Measurements from ENCODE around the gene EFCC1.

The EFCC1 gene

DNA sequence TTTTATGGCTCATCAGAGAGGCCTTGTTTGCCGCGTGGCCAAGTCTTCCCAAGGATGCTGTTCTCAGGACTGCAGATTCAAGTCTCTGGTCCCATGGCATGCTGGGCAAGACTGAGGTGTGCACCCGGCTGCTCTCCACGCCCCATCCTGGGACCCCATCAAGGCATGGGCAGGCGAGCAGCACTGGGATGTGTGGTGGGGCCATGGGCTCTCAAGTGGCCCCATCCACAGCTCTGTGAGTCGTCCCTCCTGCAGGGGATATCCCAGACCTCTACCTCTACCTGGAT lies 46.4 kb downstream of the EFCC1 start:
- TF ChIP-seq CTCF (IDR thresholded peaks at IDR 0.05; ENCODE audit: low read depth, low read length, missing control alignments) = no peak

GRCh38 chr3:129050556-129051295 lies 49.6 kb downstream of the EFCC1 start:
- no peak for TF ChIP-seq CTCF (IDR thresholded peaks at IDR 0.05; ENCODE audit: low read depth, low read length, missing control alignments)
- in situ Hi-C loops (cut with HindIII; ENCODE audit: low sequenced_read_pairs) = no loop called here
- no peak for DNase-seq (ENCODE audit: low read depth)
- H3K4me3 ChIP-seq (ENCODE audit: low read depth, low read length) = no peak overlapping the region

More for the DNA sequence above, 46.4 kb downstream of the EFCC1 start:
- no peak overlapping the region for H3K4me3 ChIP-seq (ENCODE audit: low read depth, low read length)
- DNase-seq (ENCODE audit: low read depth) = no peak
- in situ Hi-C loops (cut with HindIII; ENCODE audit: low sequenced_read_pairs) = no loop called here

- in situ Hi-C loops (cut with HindIII; ENCODE audit: low sequenced_read_pairs) = no loop called here
- no peak overlapping the region for H3K4me3 ChIP-seq (ENCODE audit: low read depth, low read length)
- TF ChIP-seq CTCF (IDR thresholded peaks at IDR 0.05; ENCODE audit: low read depth, low read length, missing control alignments) = no peak
- no peak for DNase-seq (ENCODE audit: low read depth)
Measured at GRCh38 chr3:129051871-129052340, 50.8 kb downstream of the EFCC1 start.

DNA sequence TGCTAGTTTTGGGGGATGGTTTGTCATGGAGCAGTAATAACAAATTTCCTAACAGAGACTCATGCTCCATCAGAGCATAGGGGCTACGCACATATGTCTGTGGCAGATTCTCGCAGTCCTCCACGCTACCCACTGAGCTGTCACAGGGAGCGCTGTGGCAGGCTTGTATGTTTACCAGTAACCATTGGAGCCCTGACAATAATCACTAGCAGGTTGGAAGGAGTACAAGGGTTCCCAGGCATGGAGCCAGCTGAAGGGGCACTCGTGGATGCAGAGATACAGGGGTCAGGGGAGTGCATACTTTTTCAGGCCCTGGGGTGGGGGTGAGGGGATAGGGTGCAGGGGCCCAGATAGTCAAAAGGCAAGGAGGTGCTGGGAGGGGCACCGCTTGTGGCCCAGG lies 51.6 kb downstream of the EFCC1 start:
- no peak for TF ChIP-seq CTCF (IDR thresholded peaks at IDR 0.05; ENCODE audit: low read depth, low read length, missing control alignments)
- in situ Hi-C loops (cut with HindIII; ENCODE audit: low sequenced_read_pairs) = no loop called here
- no peak overlapping the region for H3K4me3 ChIP-seq (ENCODE audit: low read depth, low read length)
- DNase-seq (ENCODE audit: low read depth) = no peak

- in situ Hi-C loops (cut with HindIII; ENCODE audit: low sequenced_read_pairs) = no loop called here
- TF ChIP-seq CTCF (IDR thresholded peaks at IDR 0.05; ENCODE audit: low read depth, low read length, missing control alignments) = no peak
- no peak for DNase-seq (ENCODE audit: low read depth)
- H3K4me3 ChIP-seq (ENCODE audit: low read depth, low read length) = no peak overlapping the region
Measured at GRCh38 chr3:129054605-129055104, 53.6 kb downstream of the EFCC1 start.

DNA sequence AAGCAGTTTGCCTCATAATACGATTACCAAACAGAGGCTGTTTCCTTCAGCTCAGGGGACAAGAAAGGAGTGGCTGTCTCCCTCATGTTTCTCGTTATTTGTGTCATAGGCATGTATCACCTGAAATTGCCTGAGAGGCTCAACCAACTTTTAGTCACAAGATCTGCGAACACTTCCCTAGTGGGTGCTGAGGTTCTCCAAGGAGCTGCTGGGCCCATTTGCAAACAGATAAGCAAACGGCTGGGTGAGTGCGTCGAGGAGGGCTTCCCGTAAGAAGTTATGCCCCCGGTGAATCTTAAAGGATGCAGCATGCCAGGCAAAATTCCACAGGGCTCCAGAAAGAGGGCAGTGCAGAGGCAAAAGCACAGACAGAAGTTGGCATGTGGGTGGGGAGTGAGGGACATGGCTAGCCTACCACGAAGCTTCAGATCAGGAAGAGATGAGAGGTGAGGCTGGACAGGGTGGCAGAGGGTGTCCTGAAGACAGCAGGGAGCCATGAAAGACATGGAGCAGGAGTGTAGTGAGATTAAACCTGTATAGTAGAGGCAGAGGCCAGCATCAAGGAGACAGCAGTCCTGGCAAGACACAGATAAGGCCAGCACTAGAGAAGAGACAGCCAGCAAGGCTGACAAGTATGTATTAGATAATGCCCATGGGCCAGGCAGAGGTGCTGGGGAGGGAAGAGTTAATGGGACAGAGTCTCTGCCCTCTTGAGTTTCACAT lies 55.5 kb downstream of the EFCC1 start:
- DNase-seq (ENCODE audit: low read depth) = no peak
- H3K4me3 ChIP-seq (ENCODE audit: low read depth, low read length) = no peak overlapping the region
- in situ Hi-C loops (cut with HindIII; ENCODE audit: low sequenced_read_pairs) = no loop called here
- no peak for TF ChIP-seq CTCF (IDR thresholded peaks at IDR 0.05; ENCODE audit: low read depth, low read length, missing control alignments)

Measured in astrocyte of the cerebellum (primary cell).